Measurements from ENCODE around the gene FETUB. TPM values are rescaled to one million over a fixed set of nuclear protein-coding genes. Genes with fewer than 3 reads are reported as not detected.

Gene FETUB
- total and polyA plus RNA-seq, 2 of the 8 experiments (the other 6 are each of a cell fraction or from before 2014, with no cell fraction given): 0.15 TPM; not detected in 1

- Histone ChIP-seq H3K4ac (replicated peaks; ENCODE audit: insufficient read length, low read depth, low read length) (no peak overlapping the region), H4K91ac (replicated peaks; ENCODE audit: insufficient read length, low read length) (no peak overlapping the region), H3K56ac (replicated peaks; ENCODE audit: insufficient read length, low read depth, low read length) (no peak overlapping the region), H2BK12ac (ENCODE audit: low read depth, low read length) (no peak overlapping the region), H3K79me2 (ENCODE audit: control insufficient read depth in 1 of 2, insufficient read depth in 2 of 2, low read length in 2 of 2) (no peaks in the 10 kb centered on the region), H4K5ac (ENCODE audit: insufficient read length, low read depth, low read length) (no peak overlapping the region), H2BK5ac (ENCODE audit: low read depth, low read length) (no peak overlapping the region), H2BK120ac (replicated peaks; ENCODE audit: low read depth, low read length) (no peak overlapping the region), H2AK5ac (ENCODE audit: low read depth, low read length) (no peak overlapping the region), H3K27ac (ENCODE audit: low read depth, low read length) (no peak overlapping the region), H3K27me3 (replicated peaks in 1 of 4; ENCODE audit: control insufficient read depth in 3 of 4, extremely low read depth in 1 of 4, insufficient read depth in 3 of 4, low read length in 3 of 4) (no peaks in the 10 kb centered on the region), H3K9me3 (ENCODE audit: insufficient read depth in 2 of 2, low read depth in 1 of 2, low read length in 1 of 2) (no peaks in the 10 kb centered on the region), H2BK15ac (ENCODE audit: low read length) (no peak overlapping the region), H2AFZ (ENCODE audit: low read length) (no peak overlapping the region), H3K36me3 (ENCODE audit: control insufficient read depth in 2 of 4, insufficient read depth in 4 of 4, low read length in 3 of 4) (no peaks in the 10 kb centered on the region), H3K18ac (ENCODE audit: extremely low read depth, low read length) (no peak overlapping the region), H3K9ac (replicated peaks in 1 of 4; ENCODE audit: extremely low read depth in 1 of 4, low read depth in 3 of 4, low read length in 3 of 4) (no peak overlapping the region), H3K4me1 (replicated peaks in 1 of 4; ENCODE audit: control insufficient read depth in 3 of 4, insufficient read depth in 4 of 4, low read length in 3 of 4) (no peaks in the 10 kb centered on the region), H3K23me2 (ENCODE audit: low read depth, low read length) (no peaks in the 10 kb centered on the region), H4K20me1 (replicated peaks in 1 of 2; ENCODE audit: control insufficient read depth in 1 of 2, insufficient read depth in 2 of 2, low read length in 2 of 2) (no peaks in the 10 kb centered on the region), H3K4me3 (ENCODE audit: extremely low read depth in 1 of 4, insufficient read depth in 2 of 4, low read depth in 3 of 4, low read length in 4 of 4) (no peak overlapping the region), H3K79me1 (ENCODE audit: low read depth, low read length) (no peaks in the 10 kb centered on the region), H2BK20ac (ENCODE audit: low read length) (no peak overlapping the region), H3K23ac (ENCODE audit: insufficient read length) (no peak overlapping the region), H3K14ac (ENCODE audit: insufficient read length) (no peak overlapping the region), H4K8ac (ENCODE audit: extremely low read depth, insufficient read depth, low read length) (no peak overlapping the region), H3K4me2 (ENCODE audit: insufficient read depth in 1 of 2, low read depth in 2 of 2, low read length in 2 of 2) (no peak overlapping the region)
- ChIA-PET CTCF (ENCODE audit: partially characterized antibody) (interaction anchor here (1.0 to 12.9 kb wide), 6 partner anchors 8 to 150 kb away, joined by 3 to 333 read pairs (median 14); no protein-coding TSS in a partner anchor), POLR2A (ENCODE audit: partially characterized antibody) (interaction anchor here (1.4 kb wide), 1 partner anchor 175 kb away, joined by 8 read pairs; the partner anchor contains the start of gene EIF4A2)
- 84% methylated on average over 2 of the region's 2 CpGs; no CpG with 5 or more reads in 1 of the 2 experiments for WGBS, 2 experiments (ENCODE audit: extremely low coverage in 1 of 2, insufficient coverage in 1 of 2, insufficient read length in 1 of 2, insufficient replicate concordance in 2 of 2, low coverage in 1 of 2, low lambda C conversion rate in 2 of 2, missing lambda C conversion rate in 1 of 2)
- TF ChIP-seq, protein P1, sequence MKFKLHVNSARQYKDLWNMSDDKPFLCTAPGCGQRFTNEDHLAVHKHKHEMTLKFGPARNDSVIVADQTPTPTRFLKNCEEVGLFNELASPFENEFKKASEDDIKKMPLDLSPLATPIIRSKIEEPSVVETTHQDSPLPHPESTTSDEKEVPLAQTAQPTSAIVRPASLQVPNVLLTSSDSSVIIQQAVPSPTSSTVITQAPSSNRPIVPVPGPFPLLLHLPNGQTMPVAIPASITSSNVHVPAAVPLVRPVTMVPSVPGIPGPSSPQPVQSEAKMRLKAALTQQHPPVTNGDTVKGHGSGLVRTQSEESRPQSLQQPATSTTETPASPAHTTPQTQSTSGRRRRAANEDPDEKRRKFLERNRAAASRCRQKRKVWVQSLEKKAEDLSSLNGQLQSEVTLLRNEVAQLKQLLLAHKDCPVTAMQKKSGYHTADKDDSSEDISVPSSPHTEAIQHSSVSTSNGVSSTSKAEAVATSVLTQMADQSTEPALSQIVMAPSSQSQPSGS (IDR thresholded peaks at IDR 0.05; ENCODE audit: low read length): no peak
- TF ChIP-seq ZNF274 (IDR thresholded peaks at IDR 0.05; ENCODE audit: borderline replicate concordance, extremely low read depth, low read length) (no peak), BCL11A (IDR thresholded peaks at IDR 0.05; ENCODE audit: low read depth in 2 of 2, low read length in 2 of 2) (no peak), EP300 (IDR thresholded peaks at IDR 0.05; ENCODE audit: borderline replicate concordance in 1 of 2, low read depth in 2 of 2, low read length in 2 of 2) (no peak), CTBP2 (IDR thresholded peaks at IDR 0.05; ENCODE audit: borderline replicate concordance, insufficient read depth, insufficient read length, low read length) (no peak), POU5F1 (IDR thresholded peaks at IDR 0.05; ENCODE audit: low read depth, low read length) (no peak), TCF12 (IDR thresholded peaks at IDR 0.05; ENCODE audit: low read depth, low read length) (no peak), BACH1 (IDR thresholded peaks at IDR 0.05; ENCODE audit: low read length) (no peak), CBX8 (IDR thresholded peaks at IDR 0.05; ENCODE audit: borderline replicate concordance, low read depth, low read length) (no peak), SUZ12 (IDR thresholded peaks at IDR 0.05; ENCODE audit: low read length) (no peak), POLR2A (IDR thresholded peaks at IDR 0.05; ENCODE audit: control extremely low read depth in 1 of 2, low read depth in 2 of 2, low read length in 2 of 2) (no peak), CHD1 (IDR thresholded peaks at IDR 0.05; ENCODE audit: low read depth, low read length) (no peak)
- FAIRE-seq (no peak), DNase-seq (ENCODE audit: low read depth in 1 of 2, low spot score in 2 of 2) (no peak)
These were observed 31.5 kb upstream of the FETUB start for GRCh38 chr3:186608624-186609215.
